GM23338 (cell line): ENCODE data around the gene FBRSL1. TPM values are rescaled to one million over a fixed set of nuclear protein-coding genes. Genes with fewer than 3 reads are reported as not detected.

Experiments
- ATAC-seq: fragments of 200-7000 bp; cut with Tn5 transposase; 3 replicates; pipeline ENCODE4 v1.9.1; 2020
- DNase-seq: peaks from one replicate; pipeline ENCODE4 v3.0.0-alpha.2; 2015; ENCODE audit warnings: low spot score
- H2AFZ ChIP-seq: fragments of 200-600 bp; sonication (generic); 2 replicates; pipeline ENCODE4 v1.8.0; 2016; ENCODE audit warnings: antibody characterized with exemption, mild to moderate bottlenecking, moderate library complexity
- H3F3A ChIP-seq: fragments of 200-600 bp; sonication (generic); replicated peaks from 2 replicates; pipeline ENCODE4 v1.8.0; 2017; ENCODE audit warnings: antibody characterized with exemption, mixed run types, low read depth
- H3K27ac ChIP-seq: fragments of 200-600 bp; sonication (generic); 2 replicates; pipeline ENCODE4 v1.6.1; 2016; ENCODE audit warnings: low read depth
- H3K27me3 ChIP-seq: fragments of 200-600 bp; sonication (generic); 2 replicates; pipeline ENCODE4 v1.8.0; 2016; ENCODE audit warnings: mild to moderate bottlenecking, mixed run types, moderate library complexity; ENCODE audit not compliant: insufficient read depth
- H3K36me3 ChIP-seq: fragments of 200-600 bp; sonication (generic); 2 replicates; pipeline ENCODE4 v1.8.0; 2016; ENCODE audit warnings: mild to moderate bottlenecking; ENCODE audit not compliant: insufficient read depth
- H3K4me1 ChIP-seq: fragments of 200-600 bp; sonication (generic); 2 replicates; pipeline ENCODE4 v1.8.0; 2016; ENCODE audit warnings: mild to moderate bottlenecking, moderate library complexity; ENCODE audit not compliant: insufficient read depth
- H3K4me2 ChIP-seq: fragments of 200-600 bp; sonication (generic); 2 replicates; pipeline ENCODE4 v1.7.1; 2017; ENCODE audit warnings: mixed run types
- H3K4me3 ChIP-seq: fragments of 200-600 bp; sonication (generic); 2 replicates; pipeline ENCODE4 v1.6.1; 2016; ENCODE audit warnings: mixed run types
- H3K79me2 ChIP-seq: fragments of 200-600 bp; sonication (generic); replicated peaks from 2 replicates; pipeline ENCODE4 v1.8.0; 2017; ENCODE audit warnings: mild to moderate bottlenecking; ENCODE audit not compliant: insufficient read depth
- H3K9me2 ChIP-seq: fragments of 200-600 bp; sonication (generic); 2 replicates; pipeline ENCODE4 v1.8.0; 2017; ENCODE audit not compliant: insufficient read depth
- H4K20me1 ChIP-seq: fragments of 200-600 bp; sonication (generic); replicated peaks from 2 replicates; pipeline ENCODE4 v1.8.0; 2017; ENCODE audit warnings: mild to moderate bottlenecking; ENCODE audit not compliant: insufficient read depth
- H3K27ac Mint-ChIP-seq: 2 replicates; pipeline ENCODE4 v1.8.0; 2020; ENCODE audit warnings: inconsistent platforms, mild to moderate bottlenecking, moderate library complexity, mixed read lengths
- H3K27me3 Mint-ChIP-seq: 3 replicates; pipeline ENCODE4 v1.8.0; 2022; ENCODE audit warnings: low read depth, mild to moderate bottlenecking, moderate library complexity, mixed read lengths, inconsistent platforms; ENCODE audit not compliant: insufficient read depth, poor library complexity
- H3K36me3 Mint-ChIP-seq: 3 replicates; pipeline ENCODE4 v1.8.0; 2021; ENCODE audit warnings: low read depth, mild to moderate bottlenecking, inconsistent platforms, moderate library complexity, mixed read lengths
- H3K4me1 Mint-ChIP-seq: 3 replicates; pipeline ENCODE4 v1.8.0; 2020; ENCODE audit warnings: mild to moderate bottlenecking, inconsistent platforms, mixed read lengths
- H3K4me3 Mint-ChIP-seq: 3 replicates; pipeline ENCODE4 v1.8.0; 2021; ENCODE audit warnings: moderate library complexity, mild to moderate bottlenecking, inconsistent platforms, mixed read lengths
- H3K9me3 Mint-ChIP-seq: 3 replicates; pipeline ENCODE4 v1.8.0; 2020; ENCODE audit warnings: moderate library complexity, mild to moderate bottlenecking, inconsistent platforms, mixed read lengths
- CREB1 ChIP-seq: fragments of 250-450 bp; sonication (Bioruptor Pico); IDR thresholded peaks from 2 replicates; pipeline ENCODE4 v1.5.0; 2020; ENCODE audit warnings: low read depth, mild to moderate bottlenecking, moderate library complexity
- JUNB ChIP-seq: IDR thresholded peaks from one replicate; pipeline ENCODE4 v1.6.1; 2016; ENCODE audit warnings: antibody characterized with exemption; ENCODE audit not compliant: unreplicated experiment
- POLR2AphosphoS5 ChIP-seq: IDR thresholded peaks from 2 replicates; pipeline ENCODE4 v1.6.1; 2016; ENCODE audit warnings: antibody characterized with exemption, low read depth
- ZNF462 ChIP-seq: fragments of 250-450 bp; sonication (Bioruptor Pico); IDR thresholded peaks from 2 replicates; pipeline ENCODE4 v1.5.0; 2020; ENCODE audit warnings: mild to moderate bottlenecking, moderate library complexity
- polyA plus RNA-seq: library from polyadenylated mRNA; unstranded; fragments of >200 nt; fragmentation: Nextera tagmentation; extraction: Ambion mirVana; gene quantifications from 2 replicates; pipeline ENCODE4 v1.2.1, GENCODE V29; 2016
- total RNA-seq: library from RNA; depleted of rRNA; stranded (reverse); fragments of >200 nt; shearing (Covaris generic); gene quantifications from 2 replicates; pipeline ENCODE4 v1.2.3, GENCODE V29; 2014

Gene FBRSL1
- total and polyA plus RNA-seq, 2 experiments from 2014 or later: 37.8 to 89.8 TPM

- Histone ChIP-seq H3K27me3 (peaks cover 45% of the 10 kb centered on the region), H3K9me2 (no peaks in the 10 kb centered on the region), H3K4me1 (no peaks in the 10 kb centered on the region; the same call in 1 of the 2 replicates), H3K4me3 (peak overlapping the region; percentile 96), H4K20me1 (peaks cover 6% of the 10 kb centered on the region; the same call in 1 of the 2 replicates), H3K4me2 (peak overlapping the region; percentile 77; the same call in 1 of the 2 replicates), H3K27ac (no peak overlapping the region), H3K36me3 (no peaks in the 10 kb centered on the region), H3F3A (0 out of 2 replicates have a peak, but pooled peaks cover 4% of the 10 kb centered on the region), H3K79me2 (peaks cover 24% of the 10 kb centered on the region), H2AFZ (no peak overlapping the region)
- peak overlapping the region; percentile 74 for H3K4me3 Mint-ChIP-seq
- H3K4me1 Mint-ChIP-seq: peaks cover 7% of the 10 kb centered on the region
- ATAC-seq (no peak), DNase-seq (no peak)
- no peak overlapping the region for H3K27ac Mint-ChIP-seq
- TF ChIP-seq JUNB: no peak
- no peak for TF ChIP-seq ZNF462
- no peak for TF ChIP-seq CREB1 (CRISPR knock-in tag)
- no peak for TF ChIP-seq POLR2AphosphoS5
- H3K27me3 Mint-ChIP-seq: peaks cover 44% of the 10 kb centered on the region
- H3K9me3 Mint-ChIP-seq: no peaks in the 10 kb centered on the region; the same call in 2 of the 3 replicates
- peaks cover 3% of the 10 kb centered on the region; the same call in 2 of the 3 replicates for H3K36me3 Mint-ChIP-seq
These were observed 69.1 kb downstream of the FBRSL1 start for GRCh38 chr12:132558861-132559623.
